Transverse colon (tissue), 4 donors: Measurements from ENCODE around the gene MSH2. TPM values are rescaled to one million over a fixed set of nuclear protein-coding genes. Genes with fewer than 3 reads are reported as not detected.

Experiments used
- DNase-seq: peaks from one replicate; pipeline ENCODE4 v3.0.0-alpha.2; 2019
- H3K27ac ChIP-seq, 4 donors: fragments of 200-600 bp; sonication (generic); 2 replicates each; pipeline ENCODE4 v1.5.1; 2016 to 2018; ENCODE audit warnings: inconsistent platforms in 4 of 4
- H3K27me3 ChIP-seq: fragments of 200-600 bp; sonication (generic); 2 replicates; pipeline ENCODE4 v1.5.1; 2017; ENCODE audit warnings: inconsistent platforms
- H3K36me3 ChIP-seq, 4 donors: fragments of 200-600 bp; sonication (generic); 2 replicates each; pipeline ENCODE4 v1.5.1; 2017 to 2019; ENCODE audit warnings: inconsistent platforms in 4 of 4
- H3K4me1 ChIP-seq, 4 donors: fragments of 200-600 bp; sonication (generic); 2 replicates each; pipeline ENCODE4 v1.5.1; 2017 to 2020; ENCODE audit warnings: inconsistent platforms in 4 of 4
- H3K4me3 ChIP-seq, 4 donors: fragments of 200-600 bp; sonication (generic); 1 replicate in 1 of 4; 2 replicates in 3 of 4; pipeline versions ENCODE4 v1.5.1 to v1.6.1; 2017 to 2019; ENCODE audit warnings: inconsistent platforms in 4 of 4
- H3K9me3 ChIP-seq, 2 donors: fragments of 200-600 bp; sonication (generic); 2 replicates each; pipeline ENCODE4 v1.5.1; 2017 to 2019; ENCODE audit warnings: inconsistent platforms in 2 of 2
- CTCF ChIP-seq, 5 experiments: fragments of 200-600 bp in 3 of 5; fragments of 450-650 bp in 2 of 5; sonication (generic) in 3 of 5; IDR thresholded peaks; 1 replicate in 2 of 5; 2 replicates in 3 of 5; pipeline ENCODE4 v1.5.1; 2016 to 2017; ENCODE audit warnings: antibody characterized with exemption in 5 of 5, inconsistent platforms in 3 of 5, mild to moderate bottlenecking in 2 of 5, moderate library complexity in 1 of 5
- EP300 ChIP-seq: sonication (generic); formaldehyde crosslinking; IDR thresholded peaks from one replicate; pipeline ENCODE4 v1.6.1; 2017; ENCODE audit warnings: antibody characterized with exemption, low read depth
- POLR2A ChIP-seq: fragments of 450-650 bp; IDR thresholded peaks from one replicate; pipeline ENCODE4 v1.6.1; 2016; ENCODE audit warnings: antibody characterized with exemption, mild to moderate bottlenecking, moderate library complexity
- POLR2AphosphoS5 ChIP-seq, 3 donors: sonication (generic); formaldehyde crosslinking; IDR thresholded peaks; one replicate each; pipeline ENCODE4 v1.6.1; 2016; ENCODE audit warnings: antibody characterized with exemption in 3 of 3
- WGBS, 2 donors: methylation state at CpG; one replicate each; pipeline ENCODE4 v1.1.5; 2018; ENCODE audit warnings: low coverage in 1 of 2; 5-methylcytosine and 5-hydroxymethylcytosine counted together
- in situ Hi-C, 4 donors: fragments of 200-750 bp; cut with MboI; loops; one replicate each; pipeline versions ENCODE4 v1.15.0 to v1.15.1; 2017; ENCODE audit warnings: low sequenced_read_pairs in 3 of 4, low pct_ligation_motif_present in 1 of 4, low pct_unique_long_range_greater_than_20kb in 1 of 4
- intact Hi-C: fragments of 100-400 bp; cut with DNase I; formaldehyde crosslinking; loops from one replicate; pipeline ENCODE4 v1.15.1; 2023; ENCODE audit warnings: low total_unique reads
- total RNA-seq, 4 donors: library from RNA; depleted of rRNA; stranded (reverse); fragments of >200 nt; gene quantifications; one replicate each; pipeline ENCODE4 v1.1.0, GENCODE V29; 2016

The MSH2 gene
- total RNA-seq, 4 donors from 2014 or later = 3.0 to 10.8 (median 5.0) TPM

- Histone ChIP-seq H3K9me3 (no peaks in the 10 kb centered on the region), H3K4me1 (peaks cover 0 to 15% (median 3%) of the 10 kb centered on the region in 4 donors), H3K27me3 (no peaks in the 10 kb centered on the region), H3K36me3 (peaks cover 0 to 16% (median 6%) of the 10 kb centered on the region in 4 donors), H3K27ac (no peak overlapping the region), H3K4me3 (no peak overlapping the region)
- in situ Hi-C loops (loop anchor here (5.0 to 10.0 kb wide), 3 partner anchors 49 to 54 kb away; no protein-coding TSS in a partner anchor), intact Hi-C loops (loop anchor here (5.0 kb wide), 1 partner anchor 49 kb away; no protein-coding TSS in a partner anchor)
- WGBS, 2 donors = 64 to 81% methylated on average over 3 of the region's 3 CpGs
- DNase-seq = no peak
- TF ChIP-seq POLR2A (no peak), POLR2AphosphoS5 (IDR thresholded peaks at IDR 0.05) (no peak), CTCF (IDR thresholded peaks at IDR 0.05) (no peak), EP300 (no peak)
Measured at GRCh38 chr2:47386551-47386950, 16.4 kb upstream of the MSH2 start.

DNA sequence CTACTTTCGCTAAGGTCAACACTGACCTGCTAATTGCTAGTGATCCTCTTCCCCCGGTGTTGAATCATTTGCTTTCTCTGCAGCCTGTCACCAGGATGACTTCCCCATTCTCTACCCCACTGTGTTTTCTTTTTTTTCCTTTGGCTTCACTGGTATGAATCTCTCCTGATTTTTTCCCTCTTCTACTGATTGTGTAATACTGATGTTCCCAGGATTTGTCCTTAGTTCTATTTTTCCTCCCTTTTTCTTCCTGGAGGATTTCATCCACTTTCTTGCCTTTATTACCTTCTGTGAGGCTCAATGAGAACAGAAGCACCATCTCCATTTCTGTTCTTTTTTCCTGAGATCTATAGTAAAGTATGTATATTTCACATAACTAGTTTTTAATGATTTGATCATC lies 14.1 kb upstream of the MSH2 start:
- in situ Hi-C loops = loop anchor here (5.0 to 10.0 kb wide), 3 partner anchors 52 to 57 kb away; no protein-coding TSS in a partner anchor
- Histone ChIP-seq H3K4me1 (no peaks in the 10 kb centered on the region), H3K27ac (no peak overlapping the region), H3K36me3 (peaks cover 0 to 16% (median 7%) of the 10 kb centered on the region in 4 donors), H3K27me3 (no peaks in the 10 kb centered on the region), H3K4me3 (no peak overlapping the region), H3K9me3 (no peaks in the 10 kb centered on the region)
- no peak for DNase-seq
- intact Hi-C loops = loop anchor here (5.0 kb wide), 1 partner anchor 52 kb away; no protein-coding TSS in a partner anchor
- no peak for TF ChIP-seq EP300
- no peak for TF ChIP-seq POLR2AphosphoS5 (IDR thresholded peaks at IDR 0.05)
- no peak for TF ChIP-seq CTCF (IDR thresholded peaks at IDR 0.05)
- TF ChIP-seq POLR2A = no peak
- WGBS, 2 donors = 62 to 63% methylated on average over 2 of the region's 2 CpGs

GRCh38 chr2:47389692-47390091 lies 13.3 kb upstream of the MSH2 start:
- Histone ChIP-seq H3K27ac (no peak overlapping the region), H3K4me1 (no peaks in the 10 kb centered on the region), H3K27me3 (no peaks in the 10 kb centered on the region), H3K36me3 (peaks cover 0 to 13% (median 5%) of the 10 kb centered on the region in 4 donors), H3K4me3 (no peak overlapping the region), H3K9me3 (no peaks in the 10 kb centered on the region)
- in situ Hi-C loops (loop anchor here (5.0 to 10.0 kb wide), 3 partner anchors 52 to 57 kb away; no protein-coding TSS in a partner anchor), intact Hi-C loops (loop anchor here (5.0 kb wide), 1 partner anchor 52 kb away; no protein-coding TSS in a partner anchor)
- TF ChIP-seq CTCF (IDR thresholded peaks at IDR 0.05) = no peak
- TF ChIP-seq EP300 = no peak
- no peak for TF ChIP-seq POLR2A
- TF ChIP-seq POLR2AphosphoS5 (IDR thresholded peaks at IDR 0.05) = no peak
- WGBS, 2 donors = 82 to 100% methylated on average over 1 of the region's 1 CpG
- no peak for DNase-seq

DNA sequence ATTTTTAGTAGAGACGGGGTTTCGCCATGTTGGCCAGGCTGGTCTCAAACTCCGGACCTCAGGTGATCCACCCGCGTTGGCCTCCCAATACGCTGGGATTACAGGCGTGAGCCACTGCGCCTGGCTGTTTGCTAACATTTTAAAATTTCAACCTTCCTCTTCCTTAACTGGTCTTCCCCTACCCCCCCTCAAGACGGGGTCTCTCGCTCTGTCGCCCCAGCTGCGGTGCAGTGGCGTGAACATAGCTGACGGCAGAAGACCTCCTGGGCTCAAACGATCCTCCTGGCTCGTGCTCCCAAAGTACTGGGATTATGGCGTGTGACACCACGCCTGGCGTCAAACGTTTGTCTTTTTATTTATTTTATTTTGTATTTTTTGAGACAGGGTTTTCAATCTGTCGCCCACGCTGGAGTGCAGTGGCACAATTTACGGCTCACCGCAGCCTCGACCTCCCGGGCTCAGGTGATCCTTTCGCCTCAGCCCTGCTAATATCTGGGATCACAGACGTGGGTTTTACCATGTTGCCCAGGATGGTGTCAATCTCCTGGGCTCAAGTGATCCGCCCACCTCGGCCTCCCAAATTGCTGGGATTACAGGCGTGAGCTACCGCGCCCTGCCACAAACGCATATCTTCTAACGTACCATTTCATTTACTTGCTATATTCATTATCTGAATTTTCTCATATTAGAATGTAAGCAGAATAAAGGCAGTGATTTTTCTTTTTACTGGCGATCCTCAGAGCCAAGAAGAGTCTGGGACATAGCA lies 984 bp upstream of the MSH2 start:
- in situ Hi-C loops = no loop called here

More for the DNA sequence above, 984 bp upstream of the MSH2 start:
- H3K4me1 ChIP-seq = peaks cover 0 to 21% (median 16%) of the 10 kb centered on the region in 4 donors
- no peaks in the 10 kb centered on the region for H3K9me3 ChIP-seq
- TF ChIP-seq POLR2A = no peak
- no peak for TF ChIP-seq CTCF (IDR thresholded peaks at IDR 0.05)
- no peak for TF ChIP-seq POLR2AphosphoS5 (IDR thresholded peaks at IDR 0.05)
- TF ChIP-seq EP300 = no peak
- DNase-seq = no peak
- H3K4me3 ChIP-seq = peak overlapping the region in 3 of 4 donors; percentile 83 to 97 (median 85)
- no peaks in the 10 kb centered on the region for H3K27me3 ChIP-seq
- 57 to 69% methylated on average over 9 to 36 of the region's 36 CpGs for WGBS, 2 donors
- no peaks in the 10 kb centered on the region for H3K36me3 ChIP-seq
- intact Hi-C loops = no loop called here
- peak overlapping the region; percentile 79 to 91 (median 82) for H3K27ac ChIP-seq
